Measurements from ENCODE around the gene NTRK3. TPM values are rescaled to one million over a fixed set of nuclear protein-coding genes. Genes with fewer than 3 reads are reported as not detected.

Gene NTRK3
- total RNA-seq, 1 experiment from 2014 or later = 1.3 TPM

DNA sequence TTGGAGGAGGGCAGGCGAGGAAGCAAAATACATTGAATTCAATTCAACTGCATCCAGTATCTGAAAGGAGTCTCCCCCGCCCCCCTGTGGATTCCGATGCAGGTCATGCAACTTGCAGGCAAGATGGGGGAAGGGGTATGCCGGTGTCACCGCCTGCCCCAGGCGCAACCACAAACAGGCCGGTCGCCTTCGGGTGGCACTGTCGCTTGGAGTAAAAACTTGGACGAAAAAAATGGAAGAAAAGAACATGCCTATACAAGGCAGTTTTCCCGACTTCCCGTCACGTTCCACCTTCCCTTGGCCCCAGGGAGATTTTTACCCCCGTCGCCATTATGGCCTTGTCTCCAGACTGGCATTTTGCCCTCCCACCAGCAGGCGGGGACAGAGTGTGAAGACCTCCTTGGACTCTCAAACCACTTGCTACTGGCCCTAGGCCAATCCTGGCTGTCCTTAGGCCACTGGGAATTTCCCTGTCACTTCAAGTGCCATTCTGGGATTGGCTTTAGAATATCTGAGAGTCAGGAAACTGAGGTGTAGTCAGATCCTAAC, 1.6 kb upstream of the NTRK3 start:
- peak; percentile 48 for DNase-seq (ENCODE audit: low read depth)

DNA sequence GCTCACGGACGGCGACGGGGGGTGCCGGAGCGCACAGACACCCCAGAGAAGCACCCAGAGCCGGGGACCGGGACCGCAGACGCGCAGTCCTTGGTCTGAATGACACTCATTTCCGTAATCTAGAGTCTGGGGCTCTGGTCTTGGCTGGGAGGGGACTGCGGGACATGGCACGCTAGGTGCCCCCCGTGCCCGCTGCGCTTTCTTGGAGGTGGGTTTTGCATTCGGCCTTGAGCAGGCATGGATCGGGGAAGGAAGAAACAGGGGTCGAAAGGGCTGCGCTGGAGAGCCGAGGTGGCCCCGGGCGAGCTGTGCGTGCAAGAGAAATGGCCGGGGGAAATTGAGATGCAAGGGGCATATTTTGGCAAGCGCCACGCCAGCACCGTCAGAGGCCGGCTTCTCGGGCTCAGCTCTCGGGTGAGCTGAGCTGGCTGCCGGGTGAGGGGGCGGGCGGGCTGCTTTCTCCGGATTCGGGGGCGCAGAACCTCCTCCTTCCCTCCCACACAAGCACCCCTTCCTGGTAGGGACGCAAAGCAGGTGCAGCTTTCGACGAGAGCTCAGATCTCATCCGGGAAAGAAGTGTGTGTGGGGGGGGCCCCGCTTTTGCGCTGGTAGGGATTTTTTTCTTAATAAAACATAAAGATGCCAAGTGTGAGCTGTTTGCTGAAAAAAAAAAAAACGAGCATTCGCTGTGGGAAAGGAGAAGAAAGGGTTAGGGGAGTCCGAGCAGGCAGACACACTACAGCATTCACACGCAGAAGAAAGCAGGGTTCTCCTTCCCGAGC, 963 bp upstream of the NTRK3 start:
- no peak for DNase-seq (ENCODE audit: low read depth)

DNA sequence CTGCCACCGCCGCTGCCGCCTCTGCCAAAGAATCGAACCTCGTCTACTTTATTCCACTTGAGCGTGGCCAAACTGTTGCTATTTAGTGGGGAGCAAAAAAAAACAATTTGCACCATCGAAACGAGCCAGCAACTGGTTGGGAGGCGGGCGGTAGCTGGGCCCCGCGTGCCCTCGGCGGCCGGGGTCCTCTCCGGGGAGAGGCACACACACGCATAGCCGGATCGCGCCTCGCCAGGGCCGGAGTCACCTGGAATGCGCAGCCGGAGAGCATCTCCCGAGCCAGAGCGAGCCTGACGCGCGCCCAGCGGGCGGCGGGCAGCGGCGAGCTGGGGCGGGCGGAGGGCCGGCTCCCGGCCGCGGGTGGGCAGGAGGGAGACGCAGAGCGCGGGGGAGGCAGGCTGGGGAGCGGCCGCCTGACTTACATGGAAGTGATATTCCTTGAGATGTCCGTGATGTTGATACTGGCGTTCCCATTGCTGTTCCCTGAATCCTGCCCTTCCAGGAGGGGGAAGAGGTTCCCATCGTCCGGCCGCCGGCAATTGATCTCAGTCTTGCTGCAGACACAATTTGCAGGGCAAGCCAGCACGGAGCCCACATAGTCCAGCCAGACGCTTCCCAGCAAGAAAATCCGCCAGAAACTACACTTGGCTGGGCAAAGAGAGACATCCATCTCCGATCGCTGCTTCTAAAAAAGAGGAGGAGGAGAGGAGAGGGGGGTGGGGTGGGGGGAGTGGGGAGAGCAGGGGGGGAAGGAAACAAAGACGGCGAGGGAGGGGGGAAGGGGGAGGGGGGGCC, 858 bp downstream of the NTRK3 start:
- peak; percentile 46 for DNase-seq (ENCODE audit: low read depth)

DNA sequence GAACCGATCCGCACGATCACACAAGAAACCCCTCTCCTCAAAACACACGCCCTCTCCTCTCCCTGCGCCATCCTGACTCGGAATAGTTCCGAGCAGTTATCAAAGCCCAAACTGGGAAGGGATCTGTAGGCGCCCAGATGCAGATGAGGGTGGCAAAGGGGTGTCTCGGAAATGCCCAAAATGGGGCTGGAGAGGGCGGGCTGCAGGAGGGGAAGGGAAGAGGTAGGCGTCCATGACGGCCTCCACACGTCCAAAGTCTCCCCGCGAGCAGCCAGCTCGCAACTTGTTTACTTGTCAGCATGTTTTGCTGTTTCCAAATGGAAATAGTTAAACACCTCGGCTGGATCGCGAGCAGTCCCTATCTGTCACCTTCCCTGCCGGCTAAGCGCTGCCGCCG, 1.5 kb downstream of the NTRK3 start:
- no peak for DNase-seq (ENCODE audit: low read depth)

DNA sequence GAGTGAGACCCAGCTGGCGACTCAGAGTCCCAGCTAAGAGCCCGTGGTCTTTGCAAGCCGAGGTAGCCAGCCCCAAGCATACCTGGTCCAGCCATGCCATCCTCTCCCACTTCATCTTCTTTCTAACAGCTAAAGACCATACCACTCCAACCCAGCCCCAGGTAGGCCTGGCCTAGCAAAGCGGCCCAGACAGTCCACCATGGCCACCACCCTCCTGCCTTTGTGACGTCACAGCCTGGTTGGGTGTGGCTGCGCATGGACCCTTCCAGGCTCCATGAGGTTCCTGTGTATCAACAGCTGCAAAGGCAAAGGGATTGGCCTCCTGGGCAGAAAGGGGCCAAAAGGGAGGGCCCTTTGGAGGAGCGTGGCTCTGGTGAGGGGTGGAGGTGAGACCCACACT, 4.1 kb downstream of the NTRK3 start:
- no peak for DNase-seq (ENCODE audit: low read depth)

DNA sequence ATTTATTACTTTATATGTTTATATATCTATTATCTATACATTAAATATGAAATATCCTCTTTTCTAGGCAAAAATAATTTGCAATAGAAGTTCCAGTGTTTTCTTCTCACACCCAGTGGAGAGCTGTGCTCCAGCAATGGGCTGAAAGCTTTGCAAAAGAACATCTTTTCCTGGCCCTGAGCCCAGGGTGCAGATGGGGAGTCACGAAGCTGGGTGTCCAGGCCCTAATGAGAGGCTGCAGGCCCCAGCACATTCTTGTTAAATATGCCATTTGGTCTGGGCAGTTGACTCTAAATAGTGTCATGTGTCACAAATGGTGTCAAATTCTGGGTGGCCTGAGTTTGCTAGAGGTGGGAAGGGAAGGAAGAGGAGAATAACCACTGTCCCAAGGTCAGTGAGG, 5.7 kb downstream of the NTRK3 start:
- DNase-seq (ENCODE audit: low read depth) = no peak

DNA sequence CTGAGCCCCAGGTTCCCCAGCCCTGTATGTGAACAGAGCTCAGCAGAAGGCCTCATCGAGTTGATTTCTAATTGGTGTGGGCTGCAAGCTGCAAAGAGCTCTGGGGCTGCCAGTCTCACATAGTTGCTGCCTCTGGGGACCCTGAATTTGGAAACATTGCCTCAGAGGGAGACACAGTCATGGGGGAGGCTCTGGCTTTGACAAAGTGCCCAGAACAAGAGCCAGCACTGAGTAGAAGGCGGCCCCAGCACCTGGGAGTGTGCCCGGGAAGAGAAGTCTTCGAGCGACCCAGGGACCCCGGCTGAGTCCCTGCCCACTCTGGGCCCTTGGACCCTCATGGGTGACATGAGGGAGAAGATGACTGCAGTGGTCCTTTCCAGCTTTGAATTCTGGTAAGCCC, 7.3 kb downstream of the NTRK3 start:
- DNase-seq (ENCODE audit: low read depth) = no peak

DNA sequence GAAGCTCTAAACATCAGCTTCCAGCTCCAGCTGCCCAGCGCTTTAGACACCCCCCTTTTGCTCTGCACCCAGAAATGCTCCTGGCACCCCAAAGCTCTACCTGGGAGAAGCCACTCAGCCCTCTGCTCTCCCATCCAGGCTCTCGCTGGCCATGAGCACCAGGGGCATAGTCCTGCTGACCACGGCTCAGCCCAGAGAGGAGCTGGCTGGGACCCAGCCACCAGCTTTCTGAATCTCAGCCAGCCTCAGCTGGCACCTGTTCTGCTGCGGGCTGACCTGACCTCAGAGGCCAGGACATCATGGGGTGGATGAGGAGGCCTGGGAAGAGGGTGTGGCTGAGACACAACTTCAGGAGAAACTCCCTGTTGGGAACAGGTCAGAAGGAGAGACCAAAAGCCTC, 8.6 kb downstream of the NTRK3 start:
- no peak for DNase-seq (ENCODE audit: low read depth)

DNA sequence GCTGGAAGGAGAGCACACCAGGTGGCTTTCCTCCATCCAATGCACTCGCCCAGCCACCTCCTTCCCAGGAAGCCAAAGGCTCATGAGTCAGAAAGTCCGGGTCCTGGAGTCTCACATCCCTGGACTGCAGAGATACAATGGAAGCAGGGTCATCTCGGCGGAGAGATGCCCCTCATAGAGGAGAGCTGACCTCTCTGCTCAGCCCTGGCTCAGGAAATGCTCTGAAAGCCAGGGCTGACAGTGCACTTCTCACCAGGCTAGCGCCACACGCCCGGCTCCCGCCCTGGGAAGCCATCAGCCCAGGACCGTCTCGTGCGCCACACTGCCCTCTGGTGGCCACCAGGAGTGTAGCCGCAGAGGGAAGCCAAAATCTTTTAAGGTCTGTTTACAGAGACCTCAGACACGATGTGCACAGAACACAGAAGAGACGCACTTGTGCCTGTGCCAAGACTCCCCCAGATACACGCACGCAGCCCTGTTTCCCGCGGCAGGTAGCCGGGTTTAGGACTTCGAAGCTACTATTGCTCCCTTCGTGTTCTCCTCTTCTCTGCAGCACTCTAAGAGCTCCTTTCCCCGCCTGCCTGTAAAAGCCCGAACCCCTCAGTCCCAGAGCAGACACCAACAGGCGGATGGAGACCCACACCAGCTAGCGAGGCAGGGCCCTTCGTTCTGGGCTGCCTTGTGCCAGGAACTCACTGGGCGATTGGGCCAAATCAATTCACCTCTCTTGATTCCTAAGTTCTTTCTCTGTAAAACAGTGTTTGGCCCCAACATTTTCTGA, 9.7 kb downstream of the NTRK3 start:
- DNase-seq (ENCODE audit: low read depth) = peak; percentile 71

DNA sequence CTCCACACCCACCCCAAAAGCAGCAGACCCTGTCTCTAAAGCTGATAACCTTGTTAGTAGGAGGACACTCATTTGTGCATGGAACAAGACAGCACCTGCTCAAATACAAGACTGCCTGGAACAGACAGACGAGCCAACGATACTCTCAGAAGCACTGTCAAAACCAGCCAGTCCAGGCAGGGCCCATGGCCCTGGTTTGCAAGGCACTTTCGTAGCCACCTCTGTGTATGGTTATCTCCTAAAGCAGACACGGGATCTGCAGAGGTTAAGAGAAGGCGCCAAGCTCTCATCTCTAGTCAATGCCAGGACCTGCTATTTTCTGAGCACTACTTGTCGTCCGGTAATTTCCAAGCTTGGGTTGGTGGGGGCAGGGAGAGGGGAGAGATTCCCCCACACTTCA, 10.5 kb downstream of the NTRK3 start:
- DNase-seq (ENCODE audit: low read depth) = no peak

DNA sequence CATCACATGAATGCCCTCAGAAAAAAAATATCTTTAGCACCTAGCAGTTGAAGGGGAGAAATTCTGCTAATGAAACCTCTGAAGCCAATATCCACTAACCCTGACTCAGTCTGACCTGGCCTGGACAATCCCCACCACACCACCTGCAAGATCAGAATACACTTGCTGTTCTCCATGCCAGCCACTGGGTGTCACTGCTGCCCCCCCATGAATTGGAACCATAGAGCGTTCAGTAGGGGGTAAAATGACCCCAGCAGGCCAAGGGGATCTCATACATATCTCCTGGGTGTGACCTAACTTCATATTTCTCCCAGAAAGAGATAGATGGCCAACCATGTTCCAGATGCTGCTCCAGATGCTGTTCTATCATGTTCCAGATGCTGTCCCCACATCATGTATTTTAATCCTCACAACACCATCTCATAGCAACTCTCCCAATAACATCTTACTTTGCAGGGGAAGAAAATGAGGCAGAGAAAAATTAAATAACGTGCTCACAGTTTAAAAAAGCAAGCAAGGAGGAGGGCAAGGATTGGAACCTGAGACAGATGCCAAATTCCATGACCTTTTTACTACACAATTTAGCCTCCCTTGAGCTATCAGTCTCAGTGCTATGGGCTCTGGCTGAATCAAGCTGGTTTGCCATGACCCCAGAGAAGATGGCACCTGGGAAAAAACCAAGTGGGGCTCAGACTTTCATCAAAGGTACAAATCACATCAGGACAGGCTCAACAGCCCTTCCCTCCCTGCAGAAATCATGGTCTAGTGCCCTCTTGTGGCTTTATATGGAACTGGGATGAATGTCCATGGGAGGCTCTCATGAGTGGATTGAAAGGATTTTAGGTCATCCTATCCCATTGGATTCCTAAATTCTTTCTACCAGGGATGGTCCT, 12.4 kb downstream of the NTRK3 start:
- DNase-seq (ENCODE audit: low read depth) = peak; percentile 56

DNA sequence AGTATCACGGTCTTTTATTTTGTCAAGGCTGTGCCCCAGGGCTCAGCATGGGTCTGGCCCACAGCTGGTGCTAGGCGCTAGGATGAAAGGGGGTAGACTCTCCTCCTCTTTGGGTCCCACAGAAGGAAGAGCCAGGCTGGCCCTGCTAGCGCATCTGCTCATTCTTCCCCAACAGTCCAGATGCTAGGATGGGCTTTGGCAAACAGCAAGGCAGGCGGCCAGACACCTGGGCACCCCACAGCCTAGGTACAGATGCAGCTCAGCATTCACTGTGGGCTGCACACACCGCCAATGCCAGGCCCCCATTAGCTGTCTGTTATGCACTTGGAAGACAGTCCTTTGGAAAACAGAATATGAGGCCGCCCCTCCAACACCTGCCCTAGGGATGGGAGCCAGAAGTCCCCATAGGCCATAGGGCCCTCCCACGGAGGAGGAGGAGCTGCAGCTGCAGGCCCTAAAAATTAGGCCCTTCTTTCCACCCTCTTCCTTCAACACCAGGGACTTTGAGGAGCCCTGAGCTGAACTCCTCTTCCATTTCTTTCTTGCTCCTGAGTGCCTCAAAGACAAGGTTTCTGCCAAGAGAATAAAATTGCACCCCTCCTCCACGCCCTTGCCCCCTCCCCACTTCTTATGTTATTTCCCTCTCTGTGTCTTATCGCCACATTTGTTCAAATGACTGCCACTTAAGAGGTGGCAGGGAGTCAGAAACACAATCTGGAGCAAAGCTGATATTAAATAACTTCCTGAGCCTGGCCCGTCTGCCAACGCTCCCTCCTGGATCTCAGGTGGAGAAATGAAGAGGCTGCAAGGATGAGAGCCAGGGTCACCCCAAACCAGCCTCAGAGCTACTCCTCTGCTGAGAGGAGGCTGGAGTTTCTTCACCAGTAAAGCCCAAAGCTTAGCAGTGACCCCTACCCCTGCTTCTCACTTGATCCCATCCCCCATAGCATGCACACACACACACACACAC, 13.7 kb downstream of the NTRK3 start:
- DNase-seq (ENCODE audit: low read depth) = no peak

DNA sequence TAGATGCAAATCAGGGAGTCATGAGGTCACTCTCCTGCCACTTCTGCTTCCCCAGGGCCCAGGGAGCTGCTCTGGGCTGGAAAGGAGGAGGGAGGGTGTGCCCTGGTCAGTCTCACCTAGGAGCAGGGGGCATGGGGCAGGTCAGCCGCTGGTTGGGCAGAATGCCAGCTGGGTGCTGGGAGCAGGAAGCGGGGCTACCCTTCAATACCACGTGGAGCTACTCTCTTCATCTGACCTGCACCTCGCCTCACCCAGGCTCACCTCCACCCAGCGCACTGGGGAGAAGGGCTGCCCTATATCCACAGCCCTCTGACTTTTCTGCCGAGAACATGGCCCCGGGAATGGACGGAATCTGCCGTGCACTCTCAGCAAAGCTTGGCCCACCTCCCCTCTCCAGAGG, 15.1 kb downstream of the NTRK3 start:
- no peak for DNase-seq (ENCODE audit: low read depth)

DNA sequence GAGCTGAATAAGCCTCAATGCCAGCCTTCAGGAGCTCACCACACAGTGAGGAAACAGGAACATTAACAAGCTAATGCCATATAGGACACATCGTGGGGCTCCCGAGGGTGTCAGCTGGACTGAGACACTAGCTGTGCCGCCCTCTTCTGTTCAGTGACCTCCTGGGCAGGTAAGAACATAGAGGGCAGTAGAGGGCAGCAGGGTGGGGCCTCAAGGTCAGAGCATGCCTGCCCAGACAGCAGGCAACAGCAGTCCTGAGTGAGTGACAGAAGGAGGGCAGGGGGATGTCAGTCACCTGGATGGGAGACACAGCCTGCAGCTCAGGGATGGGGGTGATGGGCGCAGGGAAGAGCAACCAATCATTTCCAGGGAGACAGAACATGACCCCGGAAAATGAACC, 15.5 kb downstream of the NTRK3 start:
- no peak for DNase-seq (ENCODE audit: low read depth)

DNA sequence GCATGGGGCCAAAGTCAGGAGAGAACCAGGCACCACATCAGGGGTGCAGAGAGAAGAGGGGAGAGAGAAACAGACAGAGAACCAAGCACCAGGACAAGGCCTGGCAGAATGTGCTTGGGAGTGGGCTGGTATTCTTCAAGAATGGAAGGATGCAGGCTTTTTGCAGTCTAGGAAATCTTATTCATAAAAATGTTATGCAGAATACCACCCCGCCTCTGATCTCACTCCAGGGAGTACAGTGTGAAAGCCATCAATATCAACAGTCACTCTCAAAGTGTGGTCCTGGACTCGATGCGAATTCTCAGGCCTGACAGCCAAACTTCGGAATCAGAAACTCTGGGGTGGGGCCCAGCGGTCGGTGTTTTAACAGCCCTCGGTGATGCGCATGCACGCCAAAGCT, 16.9 kb downstream of the NTRK3 start:
- DNase-seq (ENCODE audit: low read depth) = no peak

DNA sequence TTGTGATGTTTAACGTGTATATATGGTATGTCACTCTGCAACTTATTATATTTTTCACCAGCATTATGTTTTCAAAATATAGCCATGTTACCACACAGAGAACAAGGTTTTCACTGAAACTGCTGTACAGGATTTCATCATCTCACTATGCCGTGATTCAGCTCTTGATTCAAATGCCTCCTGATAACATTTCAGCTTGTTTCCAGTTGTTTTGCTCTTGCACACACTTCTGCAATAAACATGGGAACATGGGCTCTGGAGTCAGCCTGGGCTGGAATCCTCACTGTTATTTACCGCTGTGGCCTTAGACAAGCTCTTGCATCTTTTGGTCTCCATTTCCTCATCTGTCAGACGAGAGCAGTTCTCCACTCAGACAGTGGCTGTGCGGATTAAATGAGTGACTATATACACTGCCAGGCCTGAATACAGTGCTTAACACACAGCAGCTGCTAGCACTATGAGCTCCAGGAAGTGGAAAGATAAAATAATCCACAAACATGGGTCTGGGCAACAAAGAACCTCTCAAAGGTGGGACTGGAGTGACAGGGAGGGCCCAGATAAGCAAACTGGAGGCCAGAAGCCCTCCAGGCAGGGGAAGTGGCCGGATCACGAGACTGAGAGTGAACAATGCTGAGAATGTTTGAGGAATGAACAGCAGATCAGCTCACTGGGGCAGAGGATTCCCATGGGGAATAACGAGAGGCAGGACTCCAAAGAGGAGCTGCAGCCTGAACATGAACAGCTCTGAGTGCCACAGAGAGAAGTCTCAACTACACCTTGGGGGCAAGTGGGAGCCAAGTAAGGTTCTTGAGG, 17.7 kb downstream of the NTRK3 start:
- DNase-seq (ENCODE audit: low read depth) = peak; percentile 68

DNA sequence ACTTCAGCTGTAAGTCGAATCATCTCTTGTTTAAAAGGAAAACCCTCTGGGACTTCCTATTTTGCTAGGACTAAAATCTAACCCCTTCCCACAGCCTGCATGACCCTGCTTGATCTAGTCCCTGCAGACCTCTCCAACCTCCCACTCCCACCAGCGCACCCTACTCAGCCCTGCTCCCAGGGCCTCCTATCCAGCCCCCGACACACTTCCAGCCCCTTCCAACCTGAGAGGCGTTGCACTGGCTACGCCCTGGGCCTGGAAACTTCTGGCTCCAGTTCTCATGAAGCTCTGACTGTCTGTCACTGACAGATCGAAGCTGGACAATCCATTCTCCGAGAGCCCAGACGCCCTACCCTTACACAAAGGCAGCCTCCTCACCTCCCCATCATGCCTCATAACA, 21.8 kb downstream of the NTRK3 start:
- DNase-seq (ENCODE audit: low read depth) = no peak

DNA sequence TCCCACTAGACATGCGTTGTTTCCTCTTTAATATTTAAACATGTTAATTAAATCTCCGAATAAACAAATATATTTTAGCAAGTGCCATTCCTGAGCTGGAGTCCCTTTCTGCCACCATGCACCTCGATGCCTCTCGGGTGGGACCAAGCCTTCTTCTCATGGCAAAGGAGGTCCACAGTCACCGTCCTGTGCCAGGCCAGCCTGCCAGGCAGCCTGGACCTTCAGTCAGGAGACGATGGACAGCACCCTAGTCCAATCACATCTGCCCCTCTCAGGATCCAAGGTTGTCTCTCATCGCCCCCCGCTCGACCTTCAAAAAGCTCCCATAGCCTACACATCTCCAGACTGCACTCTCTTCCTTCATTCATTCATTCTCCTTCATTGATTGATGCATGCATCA, 22.6 kb downstream of the NTRK3 start:
- DNase-seq (ENCODE audit: low read depth) = no peak

DNA sequence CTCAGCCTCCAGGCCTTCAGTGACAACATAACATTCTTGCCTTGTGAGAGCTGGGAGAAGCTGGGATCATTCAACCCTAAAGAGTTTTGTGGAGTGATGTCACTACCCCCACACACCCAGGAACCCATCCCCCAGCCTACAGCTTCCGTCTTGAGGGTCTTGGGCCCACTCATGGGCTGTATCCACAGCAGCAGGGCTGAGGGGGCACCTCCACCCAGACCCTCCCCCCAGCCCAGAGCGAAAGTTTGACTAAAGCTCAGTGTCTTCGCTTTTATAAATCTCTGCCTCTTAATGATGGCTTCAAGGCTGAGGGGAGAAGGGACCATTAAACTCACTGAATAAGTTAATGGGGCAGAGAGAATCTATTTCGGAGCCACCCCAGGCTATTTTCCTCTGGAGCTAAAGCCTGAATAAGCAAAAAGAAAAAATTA, 23.8 kb downstream of the NTRK3 start:
- DNase-seq (ENCODE audit: low read depth) = no peak
